Measurements from ENCODE around the gene FOXRED1.
"Not testable (repeated sequence)": the region's sequence is repeated elsewhere in the genome, so short reads cannot be mapped to it uniquely, and the experiment has no call there.

DNA sequence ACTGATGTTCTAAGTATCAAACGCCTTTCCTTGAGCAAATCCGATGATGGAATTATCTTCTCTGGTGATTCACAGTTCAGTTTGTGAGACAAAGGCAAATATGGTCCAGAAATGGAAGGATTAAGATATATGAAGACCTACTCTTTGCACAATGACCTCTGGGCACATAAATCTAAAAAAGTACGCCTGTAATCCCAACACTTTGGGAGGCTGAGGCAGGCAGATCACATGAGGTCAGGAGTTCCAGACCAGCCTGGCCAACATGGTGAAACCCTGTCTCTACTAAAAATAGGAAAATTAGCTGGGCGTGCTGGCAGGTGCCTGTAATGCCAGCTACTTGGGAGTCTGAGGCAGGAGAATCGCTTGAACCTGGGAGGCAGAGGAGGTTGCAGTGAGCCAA is 13.4 kb upstream of the FOXRED1 start:
- TF ChIP-seq, protein P1, sequence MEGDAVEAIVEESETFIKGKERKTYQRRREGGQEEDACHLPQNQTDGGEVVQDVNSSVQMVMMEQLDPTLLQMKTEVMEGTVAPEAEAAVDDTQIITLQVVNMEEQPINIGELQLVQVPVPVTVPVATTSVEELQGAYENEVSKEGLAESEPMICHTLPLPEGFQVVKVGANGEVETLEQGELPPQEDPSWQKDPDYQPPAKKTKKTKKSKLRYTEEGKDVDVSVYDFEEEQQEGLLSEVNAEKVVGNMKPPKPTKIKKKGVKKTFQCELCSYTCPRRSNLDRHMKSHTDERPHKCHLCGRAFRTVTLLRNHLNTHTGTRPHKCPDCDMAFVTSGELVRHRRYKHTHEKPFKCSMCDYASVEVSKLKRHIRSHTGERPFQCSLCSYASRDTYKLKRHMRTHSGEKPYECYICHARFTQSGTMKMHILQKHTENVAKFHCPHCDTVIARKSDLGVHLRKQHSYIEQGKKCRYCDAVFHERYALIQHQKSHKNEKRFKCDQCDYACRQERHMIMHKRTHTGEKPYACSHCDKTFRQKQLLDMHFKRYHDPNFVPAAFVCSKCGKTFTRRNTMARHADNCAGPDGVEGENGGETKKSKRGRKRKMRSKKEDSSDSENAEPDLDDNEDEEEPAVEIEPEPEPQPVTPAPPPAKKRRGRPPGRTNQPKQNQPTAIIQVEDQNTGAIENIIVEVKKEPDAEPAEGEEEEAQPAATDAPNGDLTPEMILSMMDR (optimal IDR thresholded peaks at IDR 0.05 in 1 of 3, IDR thresholded peaks at IDR 0.05 in 1 of 3, conservative IDR thresholded peaks at IDR 0.05 in 1 of 3; ENCODE audit: extremely low read depth in 1 of 3, insufficient read depth in 2 of 3, low read length in 3 of 3) = not testable (repeated sequence)
- TF ChIP-seq EZH2 (IDR thresholded peaks at IDR 0.05; ENCODE audit: low read length) = not testable (repeated sequence)

All from keratinocyte (primary cell).